Measurements from ENCODE around the gene SHCBP1. TPM values are rescaled to one million over a fixed set of nuclear protein-coding genes. Genes with fewer than 3 reads are reported as not detected.
A peak's percentile ranks its signal among the peaks of the same experiment; 100 is the strongest.
"Not testable (repeated sequence)": the region's sequence is repeated elsewhere in the genome, so short reads cannot be mapped to it uniquely, and the experiment has no call there.

SHCBP1 gene
- total RNA-seq, 2 experiments from 2014 or later, result 29.1 to 47.4 TPM

DNA sequence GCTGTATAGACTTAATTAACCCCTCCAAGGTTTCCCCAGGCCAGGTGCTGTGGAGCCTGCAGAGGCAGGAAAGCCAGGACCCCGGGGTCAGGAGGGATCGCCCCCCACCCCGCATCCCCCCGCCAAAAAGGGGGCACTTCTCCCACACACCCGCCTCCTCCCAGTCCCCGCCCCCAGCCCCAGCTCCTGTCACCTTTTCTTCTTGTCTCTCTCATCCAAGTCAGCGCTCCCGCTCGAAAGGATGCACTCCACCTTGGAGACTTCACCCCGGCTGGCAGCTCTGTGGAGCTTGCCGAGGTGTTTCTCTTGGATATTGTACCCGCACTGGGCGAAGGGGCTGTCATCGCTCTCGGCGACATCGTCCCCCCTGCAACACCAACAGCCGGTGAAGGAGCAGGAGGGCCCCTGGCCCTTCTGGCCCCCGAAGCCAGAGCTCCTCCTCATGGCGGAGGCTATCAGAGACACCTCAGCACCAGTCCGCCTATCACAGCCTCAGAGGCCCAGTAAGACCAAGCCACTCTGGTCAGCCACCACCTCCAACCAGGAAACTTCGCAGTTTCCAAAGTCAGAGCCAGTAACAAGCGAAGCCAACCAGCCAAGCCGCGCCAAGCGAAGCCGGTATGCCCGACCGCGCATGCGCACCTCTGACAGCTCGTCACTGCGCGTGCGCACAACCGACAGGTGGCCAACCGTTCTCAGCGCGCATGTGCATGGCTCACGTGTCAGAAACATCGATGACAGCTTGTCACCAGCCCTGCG is 52.5 kb downstream of the SHCBP1 start:
- Mint-ChIP-seq H3K36me3 (ENCODE audit: low read depth) (no peaks in the 10 kb centered on the region), H3K9me3 (ENCODE audit: low read depth) (no peaks in the 10 kb centered on the region), H3K27ac (no peak overlapping the region), H3K4me1 (no peaks in the 10 kb centered on the region), H3K27me3 (peaks cover 2% of the 10 kb centered on the region), H3K4me3 (no peak overlapping the region)
- ChIA-PET CTCF (interaction anchor here (1.4 kb wide), 1 partner anchor 8 kb away, joined by 3 read pairs; no protein-coding TSS in a partner anchor), POLR2A (no interaction called here)
- intact Hi-C loops (cut with DNase I, micrococcal nuclease), result no loop called here
- ATAC-seq (no peak), DNase-seq (no peak)

DNA sequence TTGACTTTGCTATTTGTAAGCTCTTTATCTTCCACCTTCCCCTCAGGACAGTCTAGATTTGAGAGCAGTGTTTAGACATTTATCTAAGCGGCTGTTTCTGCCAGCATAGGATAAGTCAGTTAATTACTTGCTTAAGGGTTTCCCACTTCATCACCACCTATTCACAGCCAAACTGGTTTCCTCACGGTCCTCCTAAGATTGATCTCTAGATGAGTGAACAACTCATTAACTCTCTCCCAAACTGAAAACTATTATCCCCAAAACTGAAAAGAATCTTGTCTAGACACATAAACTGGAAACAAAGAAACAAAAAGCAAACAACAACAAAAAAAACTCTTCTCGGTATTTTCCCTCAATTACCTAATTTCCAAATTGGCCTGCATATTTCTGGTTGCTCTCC is 58.2 kb downstream of the SHCBP1 start:
- Mint-ChIP-seq H3K4me1 (no peaks in the 10 kb centered on the region), H3K27me3 (no peaks in the 10 kb centered on the region), H3K9me3 (ENCODE audit: low read depth) (no peaks in the 10 kb centered on the region), H3K36me3 (ENCODE audit: low read depth) (no peaks in the 10 kb centered on the region), H3K4me3 (no peak overlapping the region), H3K27ac (no peak overlapping the region)
- intact Hi-C loops (cut with DNase I, micrococcal nuclease), result no loop called here
- ChIA-PET CTCF (interaction anchor here (0.8 to 2.2 kb wide), 2 partner anchors 9 to 45 kb away, joined by 4 to 6 read pairs; no protein-coding TSS in a partner anchor), POLR2A (no interaction called here)
- no peak for DNase-seq
- ATAC-seq, result no peak

DNA sequence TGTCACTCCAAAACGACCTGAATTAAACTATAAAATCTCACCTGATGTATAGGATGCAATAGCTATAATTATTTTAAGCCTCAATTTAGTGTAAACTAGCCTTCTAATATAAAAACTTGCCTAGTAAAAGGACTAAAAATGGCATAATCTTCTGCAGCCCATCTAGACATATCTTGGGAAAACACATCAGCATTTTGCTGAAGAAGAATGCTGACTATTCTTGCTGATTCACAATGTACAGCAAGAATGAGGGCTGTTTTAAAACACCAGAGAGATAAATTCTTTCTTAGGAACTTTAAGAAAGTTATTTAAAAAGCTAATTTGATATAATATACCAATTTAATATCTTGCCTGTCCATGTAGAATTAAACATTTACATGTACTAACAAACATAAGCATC is 63.2 kb downstream of the SHCBP1 start:
- peaks cover 5% of the 10 kb centered on the region for H3K27me3 Mint-ChIP-seq
- ChIA-PET CTCF (interaction anchor here (0.7 to 1.7 kb wide), 2 partner anchors 116 to 370 kb away, joined by 3 to 4 read pairs; no protein-coding TSS in a partner anchor), POLR2A (no interaction called here)
- intact Hi-C loops (cut with DNase I, micrococcal nuclease), result loop anchor here in 1 of 2 experiments (10.0 kb wide), 1 partner anchor 1607 kb away; no protein-coding TSS in a partner anchor
- H3K9me3 Mint-ChIP-seq (ENCODE audit: low read depth), result no peaks in the 10 kb centered on the region
- DNase-seq (no peak), ATAC-seq (no peak)
- no peaks in the 10 kb centered on the region for H3K36me3 Mint-ChIP-seq (ENCODE audit: low read depth)
- H3K4me1 Mint-ChIP-seq, result no peaks in the 10 kb centered on the region
- no peak overlapping the region for H3K27ac Mint-ChIP-seq
- H3K4me3 Mint-ChIP-seq, result no peak overlapping the region

DNA sequence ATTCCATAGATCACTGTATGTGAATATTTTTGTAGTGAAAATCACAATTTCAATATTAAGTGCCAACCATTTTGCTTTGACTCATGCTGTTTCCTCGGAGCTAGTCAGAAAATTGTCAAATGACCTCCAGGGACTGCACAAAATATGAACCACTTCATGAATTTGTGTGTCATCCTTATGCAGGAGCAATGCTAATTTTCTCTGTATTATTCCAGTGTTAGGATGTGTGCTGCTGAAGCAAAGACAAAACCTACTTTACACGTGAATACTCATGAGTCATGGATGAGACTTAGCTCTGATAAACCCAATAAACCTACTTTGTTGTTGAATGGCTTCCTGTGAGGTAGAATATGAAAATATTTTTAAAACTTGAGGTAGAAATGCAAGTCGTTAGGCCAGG is 65.2 kb downstream of the SHCBP1 start:
- POLR2A ChIA-PET, result interaction anchor here (0.5 kb wide), 1 partner anchor 60 kb away, joined by 6 read pairs; no protein-coding TSS in a partner anchor
- DNase-seq (no peak), ATAC-seq (no peak)
- no peaks in the 10 kb centered on the region for H3K4me1 Mint-ChIP-seq
- no peaks in the 10 kb centered on the region for H3K36me3 Mint-ChIP-seq (ENCODE audit: low read depth)
- peaks cover 7% of the 10 kb centered on the region for H3K27me3 Mint-ChIP-seq
- CTCF ChIA-PET, result interaction anchor here (0.6 to 2.2 kb wide), 2 partner anchors 353 to 1570 kb away, joined by 3 to 5 read pairs; no protein-coding TSS in a partner anchor
- H3K4me3 Mint-ChIP-seq, result no peak overlapping the region
- intact Hi-C loops (cut with DNase I, micrococcal nuclease), result loop anchor here in 1 of 2 experiments (2.0 to 10.0 kb wide), 2 partner anchors 49 to 1609 kb away; no protein-coding TSS in a partner anchor
- H3K9me3 Mint-ChIP-seq (ENCODE audit: low read depth), result no peaks in the 10 kb centered on the region
- no peak overlapping the region for H3K27ac Mint-ChIP-seq

DNA sequence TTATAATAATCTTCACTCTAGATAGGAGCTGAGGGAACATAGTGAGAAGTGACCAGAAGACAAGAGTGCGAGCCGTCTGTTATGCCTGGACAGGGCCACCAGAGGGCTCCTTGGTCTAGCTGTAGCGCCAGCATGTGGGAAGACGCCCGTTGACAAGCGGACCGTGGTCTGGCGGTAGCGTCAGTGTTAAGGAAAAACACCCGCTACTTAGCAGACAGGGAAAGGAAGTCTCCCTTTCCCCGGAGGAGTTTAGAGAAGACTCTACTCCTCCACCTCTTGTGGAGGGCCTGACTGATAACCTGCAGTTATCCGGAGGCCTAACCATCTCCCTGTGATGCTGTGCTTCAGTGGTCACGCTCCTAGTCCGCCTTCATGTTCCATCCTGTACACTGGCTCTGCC is 66.7 kb downstream of the SHCBP1 start:
- H3K4me3 Mint-ChIP-seq; POLR2A ChIA-PET; H3K9me3 Mint-ChIP-seq (ENCODE audit: low read depth); H3K27ac Mint-ChIP-seq; H3K36me3 Mint-ChIP-seq (ENCODE audit: low read depth); ATAC-seq; H3K4me1 Mint-ChIP-seq: not testable (repeated sequence)
- H3K27me3 Mint-ChIP-seq, result peaks cover 11% of the 10 kb centered on the region
- CTCF ChIA-PET, result interaction anchor here (0.6 to 2.1 kb wide), 10 partner anchors 8 to 1610 kb away, joined by 3 to 7 read pairs (median 4); no protein-coding TSS in a partner anchor
- intact Hi-C loops (cut with DNase I, micrococcal nuclease), result loop anchor here in 1 of 2 experiments (2.0 to 10.0 kb wide), 4 partner anchors 50 to 1610 kb away; no protein-coding TSS in a partner anchor
- DNase-seq, result peak; percentile 74

DNA sequence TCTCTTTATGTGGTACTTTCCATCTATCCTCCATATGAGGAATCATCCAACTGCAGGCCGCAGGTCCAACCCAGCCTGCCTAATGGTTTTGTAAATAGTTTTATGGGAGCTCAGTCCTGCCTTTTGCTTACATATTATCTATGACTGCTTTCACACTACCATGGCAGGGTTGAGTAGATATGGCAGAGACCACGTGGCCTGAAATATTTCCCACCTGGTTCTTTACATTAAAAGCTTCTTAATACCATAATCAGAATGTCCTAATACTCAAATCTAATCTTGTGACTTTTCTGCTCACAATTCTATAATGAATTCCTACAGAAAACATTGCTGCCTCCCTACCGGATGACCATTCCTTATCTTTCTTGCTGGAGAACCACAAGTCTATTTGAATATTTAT is 71.7 kb downstream of the SHCBP1 start:
- no peak overlapping the region for H3K4me3 Mint-ChIP-seq
- intact Hi-C loops (cut with DNase I, micrococcal nuclease), result no loop called here
- H3K27me3 Mint-ChIP-seq, result peaks cover 11% of the 10 kb centered on the region
- H3K27ac Mint-ChIP-seq, result no peak overlapping the region
- POLR2A ChIA-PET, result no interaction called here
- DNase-seq, result no peak
- ATAC-seq, result no peak
- H3K4me1 Mint-ChIP-seq, result no peaks in the 10 kb centered on the region
- no peaks in the 10 kb centered on the region for H3K9me3 Mint-ChIP-seq (ENCODE audit: low read depth)
- H3K36me3 Mint-ChIP-seq (ENCODE audit: low read depth), result no peaks in the 10 kb centered on the region
- CTCF ChIA-PET, result interaction anchor here (1.3 kb wide), 1 partner anchor 11 kb away, joined by 3 read pairs; no protein-coding TSS in a partner anchor

Other genes starting within 250 kb of the SHCBP1 start
- 10 to 100 TPM; 60.0 to 98.4 TPM for gene VPS35, start 67.8 kb upstream of the SHCBP1 start, total RNA-seq
- 10 to 100 TPM; 30.3 to 43.4 TPM for gene ORC6, start 68.3 kb upstream of the SHCBP1 start, total RNA-seq
- gene MYLK3, start 127.0 kb upstream of the SHCBP1 start, total RNA-seq, result under 1 TPM; 0.05 to 0.27 TPM
- 10 to 100 TPM; 14.6 to 17.2 TPM for gene C16orf87, start 209.8 kb upstream of the SHCBP1 start, total RNA-seq